ENCODE measurements around the gene BCAS3. TPM values are rescaled to one million over a fixed set of nuclear protein-coding genes. Genes with fewer than 3 reads are reported as not detected.

Gene BCAS3
- total RNA-seq, 2 donors from 2014 or later = 12.0 to 15.6 TPM

- Histone ChIP-seq H3K9me3 (no peaks in the 10 kb centered on the region), H3K4me3 (no peak overlapping the region), H3K27me3 (no peaks in the 10 kb centered on the region), H3K4me1 (no peaks in the 10 kb centered on the region), H3K27ac (no peak overlapping the region), H3K36me3 (peaks cover 29% of the 10 kb centered on the region)
- TF ChIP-seq, protein P1, sequence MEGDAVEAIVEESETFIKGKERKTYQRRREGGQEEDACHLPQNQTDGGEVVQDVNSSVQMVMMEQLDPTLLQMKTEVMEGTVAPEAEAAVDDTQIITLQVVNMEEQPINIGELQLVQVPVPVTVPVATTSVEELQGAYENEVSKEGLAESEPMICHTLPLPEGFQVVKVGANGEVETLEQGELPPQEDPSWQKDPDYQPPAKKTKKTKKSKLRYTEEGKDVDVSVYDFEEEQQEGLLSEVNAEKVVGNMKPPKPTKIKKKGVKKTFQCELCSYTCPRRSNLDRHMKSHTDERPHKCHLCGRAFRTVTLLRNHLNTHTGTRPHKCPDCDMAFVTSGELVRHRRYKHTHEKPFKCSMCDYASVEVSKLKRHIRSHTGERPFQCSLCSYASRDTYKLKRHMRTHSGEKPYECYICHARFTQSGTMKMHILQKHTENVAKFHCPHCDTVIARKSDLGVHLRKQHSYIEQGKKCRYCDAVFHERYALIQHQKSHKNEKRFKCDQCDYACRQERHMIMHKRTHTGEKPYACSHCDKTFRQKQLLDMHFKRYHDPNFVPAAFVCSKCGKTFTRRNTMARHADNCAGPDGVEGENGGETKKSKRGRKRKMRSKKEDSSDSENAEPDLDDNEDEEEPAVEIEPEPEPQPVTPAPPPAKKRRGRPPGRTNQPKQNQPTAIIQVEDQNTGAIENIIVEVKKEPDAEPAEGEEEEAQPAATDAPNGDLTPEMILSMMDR (IDR thresholded peaks at IDR 0.05) = no peak
- no peak for DNase-seq (ENCODE audit: low spot score)
These were observed 40.0 kb upstream of the BCAS3 start for GRCh38 chr17:60637683-60638082.

GRCh38 chr17:60639019-60639330, 38.7 kb upstream of the BCAS3 start:
- H3K9me3 ChIP-seq = no peaks in the 10 kb centered on the region
- TF ChIP-seq, protein P1 (IDR thresholded peaks at IDR 0.05) = no peak
- no peak overlapping the region for H3K27ac ChIP-seq
- no peak for DNase-seq (ENCODE audit: low spot score)
- no peaks in the 10 kb centered on the region for H3K27me3 ChIP-seq
- H3K36me3 ChIP-seq = peaks cover 25% of the 10 kb centered on the region
- H3K4me1 ChIP-seq = no peaks in the 10 kb centered on the region
- no peak overlapping the region for H3K4me3 ChIP-seq

- Histone ChIP-seq H3K36me3 (peaks cover 13% of the 10 kb centered on the region), H3K9me3 (no peaks in the 10 kb centered on the region), H3K4me1 (no peaks in the 10 kb centered on the region), H3K4me3 (no peak overlapping the region), H3K27ac (no peak overlapping the region), H3K27me3 (no peaks in the 10 kb centered on the region)
- DNase-seq (ENCODE audit: low spot score) = no peak
- TF ChIP-seq, protein P1 (IDR thresholded peaks at IDR 0.05) = no peak
These were observed 37.1 kb upstream of the BCAS3 start for GRCh38 chr17:60640503-60640902.

GRCh38 chr17:60641126-60641525, 36.5 kb upstream of the BCAS3 start:
- Histone ChIP-seq H3K27me3 (no peaks in the 10 kb centered on the region), H3K36me3 (peaks cover 7% of the 10 kb centered on the region), H3K4me3 (no peak overlapping the region), H3K4me1 (no peaks in the 10 kb centered on the region), H3K9me3 (no peaks in the 10 kb centered on the region), H3K27ac (no peak overlapping the region)
- TF ChIP-seq, protein P1 (IDR thresholded peaks at IDR 0.05) = no peak
- no peak for DNase-seq (ENCODE audit: low spot score)

DNA sequence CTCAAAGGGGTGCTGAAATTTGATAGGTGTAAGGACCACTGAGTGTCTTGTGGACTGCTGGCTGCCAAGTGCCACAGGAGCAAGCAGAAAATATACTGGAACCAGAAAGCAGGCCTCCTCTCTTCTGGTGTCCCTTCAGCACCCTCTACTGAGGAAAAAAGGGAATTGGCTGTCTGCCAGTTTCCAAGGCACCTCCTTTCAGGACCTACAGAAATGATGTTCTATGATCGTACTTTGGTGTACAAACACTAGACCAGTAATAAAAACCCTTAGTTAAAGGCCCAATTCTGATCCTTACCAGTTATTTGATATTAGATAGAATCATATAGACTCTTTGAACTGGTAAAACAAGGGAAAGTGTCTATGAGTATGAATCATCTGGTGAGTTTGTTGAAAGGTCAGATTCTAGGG, 35.8 kb upstream of the BCAS3 start:
- Histone ChIP-seq H3K27ac (no peak overlapping the region), H3K27me3 (no peaks in the 10 kb centered on the region), H3K36me3 (peaks cover under 1% of the 10 kb centered on the region), H3K9me3 (no peaks in the 10 kb centered on the region), H3K4me1 (no peaks in the 10 kb centered on the region), H3K4me3 (no peak overlapping the region)
- TF ChIP-seq, protein P1 (IDR thresholded peaks at IDR 0.05) = peak; percentile 32 to 65
- DNase-seq (ENCODE audit: low spot score) = peak; percentile 63

- no peak overlapping the region for H3K27ac ChIP-seq
- TF ChIP-seq, protein P1 (IDR thresholded peaks at IDR 0.05) = no peak
- H3K9me3 ChIP-seq = no peaks in the 10 kb centered on the region
These were observed 31.6 kb upstream of the BCAS3 start for GRCh38 chr17:60645918-60646523.

More at GRCh38 chr17:60645918-60646523, 31.6 kb upstream of the BCAS3 start:
- H3K36me3 ChIP-seq = peaks cover 31% of the 10 kb centered on the region
- H3K4me1 ChIP-seq = no peaks in the 10 kb centered on the region
- DNase-seq (ENCODE audit: low spot score) = no peak
- no peaks in the 10 kb centered on the region for H3K27me3 ChIP-seq
- H3K4me3 ChIP-seq = no peak overlapping the region
